ENCODE measurements around the gene ALG9. TPM values are rescaled to one million over a fixed set of nuclear protein-coding genes. Genes with fewer than 3 reads are reported as not detected.

The ALG9 gene
- total RNA-seq, 1 donor from 2014 or later, result 69.4 TPM

DNA sequence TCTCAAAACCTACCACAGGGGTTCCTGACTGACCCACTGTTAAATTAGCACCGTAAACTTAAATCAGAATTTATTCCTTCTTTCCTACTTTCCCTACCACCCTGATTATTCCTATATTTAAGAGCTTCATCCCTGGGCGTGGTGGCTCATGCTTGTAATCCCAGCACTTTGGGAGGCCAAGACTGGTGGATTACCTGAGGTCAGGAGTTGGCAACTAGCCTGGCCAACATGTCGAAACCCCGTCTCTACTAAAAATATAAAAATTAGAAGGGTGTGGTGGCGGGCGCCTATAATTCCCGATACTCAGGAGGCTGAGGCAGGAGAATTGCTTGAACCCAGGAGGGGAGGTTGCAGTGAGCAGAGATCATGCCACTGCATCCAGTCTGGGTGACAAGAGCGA, 20.3 kb downstream of the ALG9 start:
- Mint-ChIP-seq H3K4me1 (ENCODE audit: low read depth, unreplicated experiment) (no peaks in the 10 kb centered on the region), H3K27ac (ENCODE audit: unreplicated experiment) (no peak overlapping the region), H3K4me3 (ENCODE audit: unreplicated experiment) (no peak overlapping the region), H3K36me3 (ENCODE audit: unreplicated experiment) (peaks cover 5% of the 10 kb centered on the region), H3K27me3 (ENCODE audit: unreplicated experiment) (no peaks in the 10 kb centered on the region), H3K9me3 (ENCODE audit: unreplicated experiment) (no peaks in the 10 kb centered on the region)
- no peak for DNase-seq
- TF ChIP-seq, protein P1, sequence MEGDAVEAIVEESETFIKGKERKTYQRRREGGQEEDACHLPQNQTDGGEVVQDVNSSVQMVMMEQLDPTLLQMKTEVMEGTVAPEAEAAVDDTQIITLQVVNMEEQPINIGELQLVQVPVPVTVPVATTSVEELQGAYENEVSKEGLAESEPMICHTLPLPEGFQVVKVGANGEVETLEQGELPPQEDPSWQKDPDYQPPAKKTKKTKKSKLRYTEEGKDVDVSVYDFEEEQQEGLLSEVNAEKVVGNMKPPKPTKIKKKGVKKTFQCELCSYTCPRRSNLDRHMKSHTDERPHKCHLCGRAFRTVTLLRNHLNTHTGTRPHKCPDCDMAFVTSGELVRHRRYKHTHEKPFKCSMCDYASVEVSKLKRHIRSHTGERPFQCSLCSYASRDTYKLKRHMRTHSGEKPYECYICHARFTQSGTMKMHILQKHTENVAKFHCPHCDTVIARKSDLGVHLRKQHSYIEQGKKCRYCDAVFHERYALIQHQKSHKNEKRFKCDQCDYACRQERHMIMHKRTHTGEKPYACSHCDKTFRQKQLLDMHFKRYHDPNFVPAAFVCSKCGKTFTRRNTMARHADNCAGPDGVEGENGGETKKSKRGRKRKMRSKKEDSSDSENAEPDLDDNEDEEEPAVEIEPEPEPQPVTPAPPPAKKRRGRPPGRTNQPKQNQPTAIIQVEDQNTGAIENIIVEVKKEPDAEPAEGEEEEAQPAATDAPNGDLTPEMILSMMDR (IDR thresholded peaks at IDR 0.05; ENCODE audit: partially characterized antibody, unreplicated experiment), result no peak

DNA sequence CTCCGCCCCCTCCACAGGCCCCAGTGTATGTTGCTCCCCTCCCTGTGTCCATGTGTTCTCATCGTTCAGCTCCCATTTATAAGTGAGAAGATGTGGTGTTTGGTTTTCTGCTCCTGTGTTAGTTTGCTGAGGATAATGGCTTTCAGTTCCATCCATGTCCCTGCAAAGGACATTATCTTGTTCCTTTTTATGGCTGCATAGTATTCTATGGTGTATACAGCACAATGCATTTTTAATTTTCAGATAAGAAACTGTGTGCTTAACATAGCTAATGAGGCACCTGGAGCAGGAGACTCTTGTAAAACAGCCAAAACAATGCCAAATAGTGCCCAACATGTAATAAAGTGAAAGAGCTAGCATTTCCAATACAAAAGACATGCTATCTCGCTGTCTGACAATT, 21.8 kb downstream of the ALG9 start:
- no peaks in the 10 kb centered on the region for H3K4me1 Mint-ChIP-seq (ENCODE audit: low read depth, unreplicated experiment)
- DNase-seq, result no peak
- no peak overlapping the region for H3K27ac Mint-ChIP-seq (ENCODE audit: unreplicated experiment)
- TF ChIP-seq, protein P1 (IDR thresholded peaks at IDR 0.05; ENCODE audit: partially characterized antibody, unreplicated experiment), result no peak
- no peaks in the 10 kb centered on the region for H3K9me3 Mint-ChIP-seq (ENCODE audit: unreplicated experiment)
- no peaks in the 10 kb centered on the region for H3K27me3 Mint-ChIP-seq (ENCODE audit: unreplicated experiment)
- peaks cover 3% of the 10 kb centered on the region for H3K36me3 Mint-ChIP-seq (ENCODE audit: unreplicated experiment)
- H3K4me3 Mint-ChIP-seq (ENCODE audit: unreplicated experiment), result no peak overlapping the region

DNA sequence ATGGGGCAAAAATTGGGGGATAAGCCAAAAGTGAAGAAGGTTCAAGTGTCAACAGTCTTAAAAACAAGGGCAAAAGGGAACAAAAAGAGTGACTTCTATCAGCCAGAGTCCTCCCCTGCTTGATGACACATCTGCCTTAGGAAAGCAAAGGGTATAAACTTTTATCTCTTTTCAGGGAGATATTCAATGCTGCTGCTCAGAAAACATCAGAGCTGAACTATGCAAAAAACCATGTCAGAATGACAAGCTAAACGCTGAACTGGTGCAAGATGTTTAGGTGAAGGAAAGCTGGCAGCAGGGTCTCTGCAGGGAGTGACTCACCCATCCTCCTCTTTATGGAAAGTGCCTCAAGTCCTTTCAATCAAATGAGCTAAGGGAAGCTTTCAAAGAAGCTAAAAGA, 24.7 kb downstream of the ALG9 start:
- TF ChIP-seq, protein P1 (IDR thresholded peaks at IDR 0.05; ENCODE audit: partially characterized antibody, unreplicated experiment), result no peak
- H3K36me3 Mint-ChIP-seq (ENCODE audit: unreplicated experiment), result no peaks in the 10 kb centered on the region
- no peaks in the 10 kb centered on the region for H3K27me3 Mint-ChIP-seq (ENCODE audit: unreplicated experiment)
- DNase-seq, result no peak
- H3K27ac Mint-ChIP-seq (ENCODE audit: unreplicated experiment), result no peak overlapping the region
- H3K9me3 Mint-ChIP-seq (ENCODE audit: unreplicated experiment), result no peaks in the 10 kb centered on the region
- H3K4me1 Mint-ChIP-seq (ENCODE audit: low read depth, unreplicated experiment), result no peaks in the 10 kb centered on the region
- H3K4me3 Mint-ChIP-seq (ENCODE audit: unreplicated experiment), result no peak overlapping the region

DNA sequence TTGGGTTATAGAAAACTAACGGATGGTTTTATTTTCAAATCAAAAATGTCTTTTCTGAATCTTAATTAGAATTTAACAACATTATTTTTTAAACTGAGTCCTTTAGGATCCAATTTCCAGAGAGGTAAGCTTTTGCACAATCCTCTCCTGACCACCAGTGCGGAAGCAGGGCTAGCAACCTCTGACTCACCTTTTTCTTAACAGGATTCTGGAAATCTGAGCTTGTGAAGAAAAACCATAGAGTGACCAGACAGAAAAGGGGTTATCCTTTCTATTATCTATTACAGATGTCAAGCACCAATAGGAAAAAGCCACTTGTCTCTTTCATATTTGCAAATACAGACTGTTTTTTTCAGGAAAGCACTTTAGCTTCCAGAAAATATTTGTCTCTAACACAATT, 25.3 kb downstream of the ALG9 start:
- no peaks in the 10 kb centered on the region for H3K4me1 Mint-ChIP-seq (ENCODE audit: low read depth, unreplicated experiment)
- no peaks in the 10 kb centered on the region for H3K27me3 Mint-ChIP-seq (ENCODE audit: unreplicated experiment)
- DNase-seq, result no peak
- H3K4me3 Mint-ChIP-seq (ENCODE audit: unreplicated experiment), result no peak overlapping the region
- H3K36me3 Mint-ChIP-seq (ENCODE audit: unreplicated experiment), result no peaks in the 10 kb centered on the region
- TF ChIP-seq, protein P1 (IDR thresholded peaks at IDR 0.05; ENCODE audit: partially characterized antibody, unreplicated experiment), result no peak
- H3K27ac Mint-ChIP-seq (ENCODE audit: unreplicated experiment), result no peak overlapping the region
- H3K9me3 Mint-ChIP-seq (ENCODE audit: unreplicated experiment), result no peaks in the 10 kb centered on the region

DNA sequence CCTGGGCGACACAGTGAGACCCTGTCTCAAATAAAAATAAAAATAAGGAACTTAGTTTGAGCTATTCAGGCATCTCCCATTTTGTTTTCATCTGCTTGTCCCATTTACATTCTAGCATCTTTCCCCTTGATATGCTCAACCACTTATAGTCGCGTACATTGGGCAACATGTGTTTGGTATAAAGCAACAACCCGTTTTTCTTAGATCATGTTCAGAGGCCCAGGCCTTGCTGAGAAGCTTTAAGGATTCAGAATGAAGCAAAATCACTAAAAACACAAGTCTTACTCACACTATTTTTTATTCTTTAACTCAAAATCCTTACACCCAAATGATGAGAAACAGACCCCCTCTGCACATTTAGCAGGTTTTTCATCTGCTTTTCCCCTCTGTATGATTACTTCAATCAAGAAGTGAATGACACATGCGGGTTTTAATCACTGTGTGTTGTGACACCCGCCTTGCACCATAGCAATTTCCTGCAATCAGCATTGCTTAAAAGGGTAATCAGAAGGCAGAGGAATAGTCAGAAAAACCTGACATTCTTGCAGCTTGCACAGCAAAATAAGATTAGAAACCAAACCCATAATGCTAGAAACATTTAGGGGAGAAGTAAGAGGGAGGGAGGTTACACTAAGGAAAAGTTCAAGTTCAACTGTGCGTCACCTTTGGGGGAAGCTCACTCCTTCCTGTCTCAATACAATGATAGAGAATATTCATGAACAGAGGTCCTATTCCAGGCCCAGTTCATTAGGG, 25.9 kb downstream of the ALG9 start:
- no peaks in the 10 kb centered on the region for H3K4me1 Mint-ChIP-seq (ENCODE audit: low read depth, unreplicated experiment)
- no peak overlapping the region for H3K4me3 Mint-ChIP-seq (ENCODE audit: unreplicated experiment)
- TF ChIP-seq, protein P1 (IDR thresholded peaks at IDR 0.05; ENCODE audit: partially characterized antibody, unreplicated experiment), result no peak
- H3K27ac Mint-ChIP-seq (ENCODE audit: unreplicated experiment), result no peak overlapping the region
- no peaks in the 10 kb centered on the region for H3K27me3 Mint-ChIP-seq (ENCODE audit: unreplicated experiment)
- DNase-seq, result no peak
- H3K9me3 Mint-ChIP-seq (ENCODE audit: unreplicated experiment), result no peaks in the 10 kb centered on the region
- H3K36me3 Mint-ChIP-seq (ENCODE audit: unreplicated experiment), result no peaks in the 10 kb centered on the region

Data from glutamatergic neuron (in vitro differentiated cells).